ENCODE results near the gene WDR64.

DNA sequence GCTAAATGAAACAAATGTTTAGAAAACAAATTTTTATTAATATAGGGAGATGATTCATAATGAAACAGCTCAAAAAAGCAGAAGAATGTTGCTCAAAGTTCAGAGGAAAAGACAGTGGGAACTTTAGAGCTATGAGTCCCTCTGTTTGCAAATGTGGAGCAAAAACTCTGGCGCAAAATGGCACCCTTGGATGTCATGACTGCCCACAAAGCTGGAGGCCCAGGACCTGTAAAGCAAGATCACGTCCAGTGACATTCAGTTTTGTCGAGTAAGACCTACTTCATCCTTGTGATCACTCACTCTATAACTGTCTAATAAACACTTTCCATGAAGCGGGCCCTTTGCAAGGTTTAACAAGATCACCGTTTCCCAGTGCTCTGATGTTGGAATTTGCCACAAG lies 186.8 kb downstream of the WDR64 start:
- TF ChIP-seq, protein P1, sequence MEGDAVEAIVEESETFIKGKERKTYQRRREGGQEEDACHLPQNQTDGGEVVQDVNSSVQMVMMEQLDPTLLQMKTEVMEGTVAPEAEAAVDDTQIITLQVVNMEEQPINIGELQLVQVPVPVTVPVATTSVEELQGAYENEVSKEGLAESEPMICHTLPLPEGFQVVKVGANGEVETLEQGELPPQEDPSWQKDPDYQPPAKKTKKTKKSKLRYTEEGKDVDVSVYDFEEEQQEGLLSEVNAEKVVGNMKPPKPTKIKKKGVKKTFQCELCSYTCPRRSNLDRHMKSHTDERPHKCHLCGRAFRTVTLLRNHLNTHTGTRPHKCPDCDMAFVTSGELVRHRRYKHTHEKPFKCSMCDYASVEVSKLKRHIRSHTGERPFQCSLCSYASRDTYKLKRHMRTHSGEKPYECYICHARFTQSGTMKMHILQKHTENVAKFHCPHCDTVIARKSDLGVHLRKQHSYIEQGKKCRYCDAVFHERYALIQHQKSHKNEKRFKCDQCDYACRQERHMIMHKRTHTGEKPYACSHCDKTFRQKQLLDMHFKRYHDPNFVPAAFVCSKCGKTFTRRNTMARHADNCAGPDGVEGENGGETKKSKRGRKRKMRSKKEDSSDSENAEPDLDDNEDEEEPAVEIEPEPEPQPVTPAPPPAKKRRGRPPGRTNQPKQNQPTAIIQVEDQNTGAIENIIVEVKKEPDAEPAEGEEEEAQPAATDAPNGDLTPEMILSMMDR (conservative IDR thresholded peaks at IDR 0.05; ENCODE audit: low read depth, low read length): no peak
- TF ChIP-seq EZH2phosphoT487 (IDR thresholded peaks at IDR 0.05; ENCODE audit: borderline replicate concordance, low read length) (no peak), EZH2 (IDR thresholded peaks at IDR 0.05; ENCODE audit: low read length, unreplicated experiment) (no peak)
